Esophagus muscularis mucosa (tissue), 4 donors: ENCODE results near the gene ODF2. TPM values are rescaled to one million over a fixed set of nuclear protein-coding genes. Genes with fewer than 3 reads are reported as not detected.

ENCODE experiments used
- DNase-seq: peaks from one replicate; pipeline ENCODE4 v3.0.0-alpha.2; 2017; ENCODE audit errors: extremely low spot score
- H3K27ac ChIP-seq, 4 donors: fragments of 200-600 bp; sonication (generic); replicated peaks in 1 of 4; 1 replicate in 3 of 4; 2 replicates in 1 of 4; pipeline ENCODE4 v1.5.1; 2016 to 2019; ENCODE audit warnings: mild to moderate bottlenecking in 1 of 4
- H3K27me3 ChIP-seq, 4 donors: fragments of 200-600 bp; sonication (generic); one replicate each; pipeline versions ENCODE4 v1.5.1 to v1.6.0; 2016 to 2019
- H3K36me3 ChIP-seq, 4 donors: fragments of 200-600 bp; sonication (generic); one replicate each; pipeline ENCODE4 v1.5.1; 2016 to 2019
- H3K4me1 ChIP-seq, 4 donors: fragments of 200-600 bp; sonication (generic); one replicate each; pipeline ENCODE4 v1.5.1; 2016 to 2019
- H3K4me3 ChIP-seq, 4 donors: fragments of 200-600 bp; sonication (generic); 1 replicate in 2 of 4; 2 replicates in 2 of 4; pipeline ENCODE4 v1.5.1; 2016 to 2019; ENCODE audit warnings: mild to moderate bottlenecking in 4 of 4, moderate library complexity in 1 of 4
- H3K9me3 ChIP-seq, 4 donors: fragments of 200-600 bp; sonication (generic); 1 replicate in 3 of 4; 2 replicates in 1 of 4; pipeline ENCODE4 v1.5.1; 2016 to 2019
- EP300 ChIP-seq: sonication (generic); formaldehyde crosslinking; IDR thresholded peaks from one replicate; pipeline ENCODE4 v1.6.1; 2017; ENCODE audit warnings: antibody characterized with exemption
- POLR2A ChIP-seq: fragments of 450-650 bp; IDR thresholded peaks from one replicate; pipeline ENCODE4 v1.6.1; 2017; ENCODE audit warnings: antibody characterized with exemption, moderate library complexity, mild to moderate bottlenecking, low read depth
- POLR2AphosphoS5 ChIP-seq, 2 donors: sonication (generic); formaldehyde crosslinking; IDR thresholded peaks; one replicate each; pipeline ENCODE4 v1.6.1; 2017; ENCODE audit warnings: antibody characterized with exemption in 2 of 2
- WGBS: methylation state at CpG from one replicate; pipeline ENCODE4 v1.1.5; 2018; 5-methylcytosine and 5-hydroxymethylcytosine counted together
- intact Hi-C: fragments of 100-400 bp; cut with DNase I; formaldehyde crosslinking; loops from one replicate; pipeline ENCODE4 v1.15.1; 2023
- total RNA-seq, 4 donors: library from RNA; depleted of rRNA; stranded (reverse); fragments of >200 nt; gene quantifications; one replicate each; pipeline versions ENCODE4 v1.1.0 to v1.2.1, GENCODE V29; 2016
- TF ChIP-seq, protein P1 (sequence below), 3 experiments: fragments of 200-600 bp in 2 of 3; fragments of 450-650 bp in 1 of 3; sonication (generic) in 2 of 3; IDR thresholded peaks; one replicate each; pipeline ENCODE4 v1.5.1; 2017 to 2019; ENCODE audit warnings: antibody characterized with exemption in 3 of 3, mild to moderate bottlenecking in 2 of 3, moderate library complexity in 1 of 3

Gene ODF2
- total RNA-seq, 4 donors from 2014 or later, result 18.1 to 34.3 (median 23.0) TPM

DNA sequence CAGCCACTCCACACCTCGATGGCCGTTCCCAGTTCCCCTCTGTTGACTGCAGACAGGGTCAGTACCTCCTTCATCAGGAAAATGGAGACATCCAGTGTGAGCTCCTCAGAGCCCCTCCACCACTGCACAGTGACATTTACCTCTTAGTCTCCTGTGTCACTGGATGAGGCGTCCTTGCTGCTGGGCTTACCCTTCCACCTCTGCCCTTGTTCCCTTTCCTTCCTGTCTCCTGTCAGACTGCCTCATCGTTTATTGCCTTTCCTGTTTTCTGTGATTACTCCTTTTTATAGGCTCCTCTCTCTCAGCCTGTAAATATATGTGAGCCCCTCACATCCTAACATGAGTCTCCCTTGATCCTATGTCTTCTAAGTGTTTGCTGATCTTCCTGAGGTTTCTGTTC is 73.4 kb downstream of the ODF2 start:
- 74% methylated on average over 4 of the region's 4 CpGs for WGBS
- intact Hi-C loops, result no loop called here
- DNase-seq, result no peak
- Histone ChIP-seq H3K4me3 (no peak overlapping the region), H3K27ac (no peak overlapping the region), H3K4me1 (no peaks in the 10 kb centered on the region), H3K36me3 (peaks cover 80 to 99% (median 93%) of the 10 kb centered on the region in 4 donors), H3K9me3 (no peaks in the 10 kb centered on the region), H3K27me3 (no peaks in the 10 kb centered on the region)
- TF ChIP-seq, protein P1, sequence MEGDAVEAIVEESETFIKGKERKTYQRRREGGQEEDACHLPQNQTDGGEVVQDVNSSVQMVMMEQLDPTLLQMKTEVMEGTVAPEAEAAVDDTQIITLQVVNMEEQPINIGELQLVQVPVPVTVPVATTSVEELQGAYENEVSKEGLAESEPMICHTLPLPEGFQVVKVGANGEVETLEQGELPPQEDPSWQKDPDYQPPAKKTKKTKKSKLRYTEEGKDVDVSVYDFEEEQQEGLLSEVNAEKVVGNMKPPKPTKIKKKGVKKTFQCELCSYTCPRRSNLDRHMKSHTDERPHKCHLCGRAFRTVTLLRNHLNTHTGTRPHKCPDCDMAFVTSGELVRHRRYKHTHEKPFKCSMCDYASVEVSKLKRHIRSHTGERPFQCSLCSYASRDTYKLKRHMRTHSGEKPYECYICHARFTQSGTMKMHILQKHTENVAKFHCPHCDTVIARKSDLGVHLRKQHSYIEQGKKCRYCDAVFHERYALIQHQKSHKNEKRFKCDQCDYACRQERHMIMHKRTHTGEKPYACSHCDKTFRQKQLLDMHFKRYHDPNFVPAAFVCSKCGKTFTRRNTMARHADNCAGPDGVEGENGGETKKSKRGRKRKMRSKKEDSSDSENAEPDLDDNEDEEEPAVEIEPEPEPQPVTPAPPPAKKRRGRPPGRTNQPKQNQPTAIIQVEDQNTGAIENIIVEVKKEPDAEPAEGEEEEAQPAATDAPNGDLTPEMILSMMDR (IDR thresholded peaks at IDR 0.05), result no peak
- TF ChIP-seq POLR2AphosphoS5 (IDR thresholded peaks at IDR 0.05) (no peak), EP300 (no peak), POLR2A (no peak)

DNA sequence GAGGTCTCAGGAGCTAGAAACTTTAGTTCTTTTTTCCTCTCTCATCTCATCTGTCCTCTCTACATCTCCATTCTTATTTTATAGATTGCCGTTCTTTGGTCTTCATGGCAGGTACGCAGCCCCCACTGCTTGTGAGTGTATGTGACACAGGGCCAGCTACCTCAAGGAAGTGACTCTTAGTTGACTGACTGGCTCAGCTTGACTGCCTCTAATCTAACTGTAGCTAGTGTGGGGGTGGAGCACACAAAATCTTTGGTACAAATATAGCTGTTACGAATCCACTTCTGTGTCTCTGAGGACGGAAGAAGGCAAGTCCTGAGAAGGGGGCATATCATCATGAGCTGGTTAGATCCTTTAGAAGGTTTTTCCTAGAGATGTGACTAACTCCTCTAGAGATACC is 76.8 kb downstream of the ODF2 start:
- 96% methylated on average over 4 of the region's 4 CpGs for WGBS
- H3K27me3 ChIP-seq, result no peaks in the 10 kb centered on the region
- no peak for DNase-seq
- H3K27ac ChIP-seq, result no peak overlapping the region
- peaks cover 79 to 99% (median 93%) of the 10 kb centered on the region in 4 donors for H3K36me3 ChIP-seq
- H3K4me1 ChIP-seq, result no peaks in the 10 kb centered on the region
- TF ChIP-seq POLR2A, result no peak
- no peak for TF ChIP-seq EP300
- TF ChIP-seq POLR2AphosphoS5 (IDR thresholded peaks at IDR 0.05), result no peak
- TF ChIP-seq, protein P1 (IDR thresholded peaks at IDR 0.05), result no peak
- intact Hi-C loops, result no loop called here
- H3K9me3 ChIP-seq, result no peaks in the 10 kb centered on the region
- H3K4me3 ChIP-seq, result no peak overlapping the region

DNA sequence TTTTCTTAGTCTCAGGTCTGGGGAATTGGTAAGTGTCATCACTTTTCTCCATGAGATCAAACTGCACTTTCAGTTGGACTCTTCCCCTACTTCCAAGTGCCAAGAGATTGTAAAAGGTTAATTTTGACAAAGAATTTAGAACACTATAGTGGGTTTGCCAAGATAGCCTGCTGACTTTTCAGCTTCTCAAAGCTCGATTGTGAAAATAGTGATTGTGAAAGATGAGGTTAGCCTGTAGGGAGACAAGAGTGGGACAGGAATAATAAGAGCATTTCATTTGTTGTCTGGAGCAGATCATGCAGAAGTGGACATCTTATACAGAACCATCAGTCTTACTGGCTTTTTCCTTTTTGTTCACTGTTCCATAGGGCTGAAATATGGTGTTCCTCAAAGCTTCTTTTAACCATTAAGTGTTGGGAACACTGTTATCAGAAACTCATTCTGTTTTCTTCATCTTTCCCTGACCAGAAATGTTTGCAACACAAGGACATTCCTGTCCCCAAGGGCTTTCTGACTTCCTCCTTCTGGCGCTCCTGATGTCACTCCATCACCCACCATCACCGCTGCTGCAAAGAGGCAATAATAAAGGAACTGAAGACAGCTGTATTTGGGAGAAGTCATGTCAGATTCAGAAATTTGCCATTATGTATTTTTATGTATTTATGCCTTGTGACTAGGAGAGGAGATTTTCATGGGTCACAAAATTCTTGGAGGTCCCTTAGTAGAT is 85.0 kb downstream of the ODF2 start:
- H3K27me3 ChIP-seq, result no peaks in the 10 kb centered on the region
- intact Hi-C loops, result no loop called here
- H3K36me3 ChIP-seq, result peaks cover 63 to 82% (median 77%) of the 10 kb centered on the region in 4 donors
- TF ChIP-seq EP300 (no peak), POLR2A (no peak), POLR2AphosphoS5 (IDR thresholded peaks at IDR 0.05) (no peak)
- TF ChIP-seq, protein P1 (IDR thresholded peaks at IDR 0.05), result no peak
- no peaks in the 10 kb centered on the region for H3K4me1 ChIP-seq
- no peaks in the 10 kb centered on the region for H3K9me3 ChIP-seq
- no peak for DNase-seq
- no peak overlapping the region for H3K27ac ChIP-seq
- H3K4me3 ChIP-seq, result no peak overlapping the region
- 76% methylated on average over 3 of the region's 3 CpGs for WGBS

DNA sequence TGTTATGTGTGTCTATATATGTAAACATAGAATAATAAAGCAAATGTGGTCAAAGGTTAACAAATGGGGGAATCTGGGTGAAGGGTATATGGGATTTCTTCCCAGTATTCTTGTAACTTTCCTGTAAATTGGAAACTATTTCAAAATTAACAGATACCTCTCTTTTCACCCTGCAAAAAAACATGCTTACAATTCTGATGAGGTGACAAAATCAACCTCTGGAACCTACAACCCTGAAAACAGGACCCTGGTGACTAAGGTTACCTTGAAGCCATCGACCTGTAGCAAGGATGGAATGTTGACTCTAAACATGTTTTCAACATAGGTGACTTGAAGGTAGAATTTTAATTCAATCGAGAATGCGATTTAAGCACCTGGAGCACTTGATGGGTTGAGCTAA is 90.7 kb downstream of the ODF2 start:
- H3K27me3 ChIP-seq, result no peaks in the 10 kb centered on the region
- WGBS, result 93% methylated on average over 3 of the region's 3 CpGs
- intact Hi-C loops, result no loop called here
- H3K27ac ChIP-seq, result no peak overlapping the region
- H3K4me3 ChIP-seq, result no peak overlapping the region
- peaks cover 11 to 25% (median 21%) of the 10 kb centered on the region in 4 donors for H3K36me3 ChIP-seq
- no peak for TF ChIP-seq EP300
- no peak for TF ChIP-seq POLR2A
- TF ChIP-seq, protein P1 (IDR thresholded peaks at IDR 0.05), result no peak
- no peak for TF ChIP-seq POLR2AphosphoS5 (IDR thresholded peaks at IDR 0.05)
- no peaks in the 10 kb centered on the region for H3K9me3 ChIP-seq
- no peak for DNase-seq
- H3K4me1 ChIP-seq, result peaks cover 24 to 32% (median 28%) of the 10 kb centered on the region in 4 donors
